GM12872 (cell line): ENCODE data around the gene AP2B1.

Experiments used
- TF ChIP-seq, protein P1 (sequence below): IDR thresholded peaks from 3 replicates; pipeline ENCODE4 v1.5.1; 2011; ENCODE audit warnings: low read depth, mild to moderate bottlenecking, low read length, moderate library complexity; ENCODE audit not compliant: insufficient read depth

AP2B1 gene

GRCh38 chr17:35730400-35731005 is 143.4 kb downstream of the AP2B1 start:
- TF ChIP-seq, protein P1, sequence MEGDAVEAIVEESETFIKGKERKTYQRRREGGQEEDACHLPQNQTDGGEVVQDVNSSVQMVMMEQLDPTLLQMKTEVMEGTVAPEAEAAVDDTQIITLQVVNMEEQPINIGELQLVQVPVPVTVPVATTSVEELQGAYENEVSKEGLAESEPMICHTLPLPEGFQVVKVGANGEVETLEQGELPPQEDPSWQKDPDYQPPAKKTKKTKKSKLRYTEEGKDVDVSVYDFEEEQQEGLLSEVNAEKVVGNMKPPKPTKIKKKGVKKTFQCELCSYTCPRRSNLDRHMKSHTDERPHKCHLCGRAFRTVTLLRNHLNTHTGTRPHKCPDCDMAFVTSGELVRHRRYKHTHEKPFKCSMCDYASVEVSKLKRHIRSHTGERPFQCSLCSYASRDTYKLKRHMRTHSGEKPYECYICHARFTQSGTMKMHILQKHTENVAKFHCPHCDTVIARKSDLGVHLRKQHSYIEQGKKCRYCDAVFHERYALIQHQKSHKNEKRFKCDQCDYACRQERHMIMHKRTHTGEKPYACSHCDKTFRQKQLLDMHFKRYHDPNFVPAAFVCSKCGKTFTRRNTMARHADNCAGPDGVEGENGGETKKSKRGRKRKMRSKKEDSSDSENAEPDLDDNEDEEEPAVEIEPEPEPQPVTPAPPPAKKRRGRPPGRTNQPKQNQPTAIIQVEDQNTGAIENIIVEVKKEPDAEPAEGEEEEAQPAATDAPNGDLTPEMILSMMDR = no peak

- TF ChIP-seq, protein P1 = no peak
These were observed 144.3 kb downstream of the AP2B1 start, which contains the start of gene RASL10B for GRCh38 chr17:35731239-35731916. Gene RASL10B (plus strand): TSS chr17:35731639. CDS start chr17:35735185, 3,546 bp downstream.

- TF ChIP-seq, protein P1 = no peak
These were observed 145.0 kb downstream of the AP2B1 start for GRCh38 chr17:35731917-35732805.

DNA sequence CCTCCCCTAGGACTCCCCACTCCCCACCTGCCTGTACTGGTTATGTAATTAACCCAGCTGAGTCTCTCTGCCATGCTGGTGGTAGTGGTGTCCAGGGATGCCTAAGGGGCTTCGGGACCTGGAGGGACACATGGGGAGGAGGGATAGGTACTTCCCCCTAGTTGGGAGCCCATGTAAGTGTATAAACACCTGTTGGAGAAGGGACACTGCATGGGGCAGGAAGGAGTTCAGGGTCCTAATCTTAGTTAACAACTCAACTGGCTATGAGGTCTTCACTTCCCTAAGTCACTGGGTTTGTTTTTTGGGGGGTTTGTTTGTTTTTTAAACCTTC is 145.6 kb downstream of the AP2B1 start:
- TF ChIP-seq, protein P1 = no peak

DNA sequence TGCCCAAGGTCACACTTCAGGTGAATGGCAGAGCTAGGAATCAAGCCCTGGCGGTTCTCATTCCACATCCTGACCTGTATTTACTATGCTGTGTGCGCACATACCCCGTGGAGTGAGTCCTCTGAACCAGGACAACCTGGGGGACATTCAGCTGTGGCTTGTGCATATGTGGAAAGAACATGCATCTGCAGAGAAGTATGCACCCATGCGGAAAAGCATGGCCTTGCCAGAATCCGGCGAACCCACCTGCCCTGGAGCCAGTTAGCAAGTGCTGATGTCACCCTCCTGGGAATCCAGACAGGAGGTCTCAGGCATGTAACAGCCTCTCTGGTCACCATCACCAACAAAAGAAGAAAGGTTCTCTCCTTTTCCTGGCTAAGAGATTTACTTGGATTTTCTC is 146.2 kb downstream of the AP2B1 start:
- TF ChIP-seq, protein P1 = no peak

GRCh38 chr17:35734396-35734795 is 147.3 kb downstream of the AP2B1 start:
- TF ChIP-seq, protein P1 = no peak
